ENCODE data around the gene RPS6KA3. TPM values are rescaled to one million over a fixed set of nuclear protein-coding genes. Genes with fewer than 3 reads are reported as not detected.

The RPS6KA3 gene
- polyA plus RNA-seq, 1 donor (not counting 4 experiments of a cell fraction or from before 2014, with no cell fraction given): 32.1 TPM

DNA sequence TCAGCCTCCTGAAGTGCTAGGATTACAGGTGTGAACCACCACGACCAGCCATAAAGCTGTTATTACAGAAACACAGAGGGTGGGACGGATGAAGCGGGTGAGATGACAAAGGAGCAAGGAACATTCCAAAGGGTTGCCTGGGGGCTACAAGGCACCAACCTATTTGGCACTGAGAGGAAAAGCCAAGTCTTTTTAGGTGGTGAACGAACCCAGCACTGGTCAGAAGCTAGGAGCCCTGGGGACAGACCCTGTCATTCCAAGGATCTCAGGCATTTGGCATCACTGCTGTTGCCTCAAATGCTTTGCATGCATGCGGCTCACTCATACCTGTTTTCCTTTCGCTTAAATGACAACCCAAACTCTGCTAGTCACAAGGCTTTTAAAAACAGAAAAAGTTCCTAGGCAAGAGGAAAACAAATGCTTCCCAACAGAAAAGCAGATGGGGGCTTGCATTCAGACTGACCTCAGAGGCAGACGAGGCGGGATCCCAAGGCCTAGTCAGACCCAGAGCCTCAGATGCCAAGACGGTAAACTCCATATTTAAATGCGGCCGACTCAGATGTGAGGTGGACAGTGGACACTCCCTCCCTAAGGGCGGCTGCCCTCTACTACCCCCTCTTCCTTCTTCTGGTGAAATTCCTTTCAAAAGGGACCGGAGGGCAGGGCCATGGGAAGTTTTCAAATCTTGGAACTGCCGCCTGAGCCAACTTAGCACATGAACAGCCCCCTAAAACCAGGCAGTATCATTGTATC is 154.5 kb downstream of the RPS6KA3 start:
- Histone ChIP-seq H3K79me2 (ENCODE audit: control insufficient read depth, insufficient read depth, low read length) (no peaks in the 10 kb centered on the region), H3K27ac (ENCODE audit: control insufficient read depth, insufficient read depth, low read length) (no peak overlapping the region), H2AFZ (ENCODE audit: control insufficient read depth, low read length) (no peak overlapping the region), H4K20me1 (ENCODE audit: control insufficient read depth, extremely low read depth, insufficient read depth, low read length) (no peaks in the 10 kb centered on the region), H3K9me3 (ENCODE audit: control insufficient read depth, low read depth, low read length) (peaks cover 4% of the 10 kb centered on the region), H3K9me1 (ENCODE audit: control insufficient read depth, extremely low read depth, insufficient read depth, low read length) (no peaks in the 10 kb centered on the region), H3K9ac (ENCODE audit: control insufficient read depth, extremely low read depth, insufficient read depth, low read length) (no peak overlapping the region), H3K4me3 (ENCODE audit: control insufficient read depth in 2 of 3, extremely low read depth in 1 of 3, insufficient read depth in 2 of 3, low read depth in 1 of 3, low read length in 3 of 3) (no peak overlapping the region), H3K4me2 (ENCODE audit: control insufficient read depth, extremely low read depth, insufficient read depth, low read depth, low read length) (no peak overlapping the region), H3K36me3 (ENCODE audit: control insufficient read depth in 2 of 2, extremely low read depth in 1 of 2, insufficient read depth in 2 of 2, low read length in 2 of 2) (no peaks in the 10 kb centered on the region), H3K4me1 (ENCODE audit: control insufficient read depth, extremely low read depth, insufficient read depth, low read length) (no peaks in the 10 kb centered on the region), H3K27me3 (ENCODE audit: control insufficient read depth, extremely low read depth, insufficient read depth, low read length) (peaks cover 9% of the 10 kb centered on the region)
- TF ChIP-seq CTCF (optimal IDR thresholded peaks at IDR 0.05 in 1 of 3, IDR thresholded peaks at IDR 0.05 in 1 of 3, conservative IDR thresholded peaks at IDR 0.05 in 1 of 3; ENCODE audit: extremely low read depth in 1 of 3, insufficient read depth in 2 of 3, low read length in 3 of 3) (no peak), EZH2 (IDR thresholded peaks at IDR 0.05; ENCODE audit: low read length) (no peak)
- dilution Hi-C loops (cut with MboI; ENCODE audit: extremely low pct_ligation_motif_present, low sequenced_read_pairs): no loop called here
- no peak for DNase-seq (ENCODE audit: low read depth, low spot score)
- FAIRE-seq: no peak

GRCh38 chrX:20111271-20111670 is 155.4 kb downstream of the RPS6KA3 start:
- no peaks in the 10 kb centered on the region for H3K9me3 ChIP-seq (ENCODE audit: control insufficient read depth, low read depth, low read length)
- H3K4me2 ChIP-seq (ENCODE audit: control insufficient read depth, extremely low read depth, insufficient read depth, low read depth, low read length): no peak overlapping the region
- TF ChIP-seq CTCF (optimal IDR thresholded peaks at IDR 0.05 in 1 of 3, IDR thresholded peaks at IDR 0.05 in 1 of 3, conservative IDR thresholded peaks at IDR 0.05 in 1 of 3; ENCODE audit: extremely low read depth in 1 of 3, insufficient read depth in 2 of 3, low read length in 3 of 3) (no peak), EZH2 (IDR thresholded peaks at IDR 0.05; ENCODE audit: low read length) (no peak)
- no peak overlapping the region for H3K9ac ChIP-seq (ENCODE audit: control insufficient read depth, extremely low read depth, insufficient read depth, low read length)
- no peak overlapping the region for H3K4me3 ChIP-seq (ENCODE audit: control insufficient read depth in 2 of 3, extremely low read depth in 1 of 3, insufficient read depth in 2 of 3, low read depth in 1 of 3, low read length in 3 of 3)
- H3K9me1 ChIP-seq (ENCODE audit: control insufficient read depth, extremely low read depth, insufficient read depth, low read length): no peaks in the 10 kb centered on the region
- no peaks in the 10 kb centered on the region for H3K4me1 ChIP-seq (ENCODE audit: control insufficient read depth, extremely low read depth, insufficient read depth, low read length)
- no peaks in the 10 kb centered on the region for H4K20me1 ChIP-seq (ENCODE audit: control insufficient read depth, extremely low read depth, insufficient read depth, low read length)
- dilution Hi-C loops (cut with MboI; ENCODE audit: extremely low pct_ligation_motif_present, low sequenced_read_pairs): no loop called here
- H2AFZ ChIP-seq (ENCODE audit: control insufficient read depth, low read length): no peak overlapping the region
- H3K27ac ChIP-seq (ENCODE audit: control insufficient read depth, insufficient read depth, low read length): no peak overlapping the region
- peaks cover 6% of the 10 kb centered on the region for H3K27me3 ChIP-seq (ENCODE audit: control insufficient read depth, extremely low read depth, insufficient read depth, low read length)
- H3K79me2 ChIP-seq (ENCODE audit: control insufficient read depth, insufficient read depth, low read length): no peaks in the 10 kb centered on the region
- DNase-seq (ENCODE audit: low read depth, low spot score): no peak
- no peaks in the 10 kb centered on the region for H3K36me3 ChIP-seq (ENCODE audit: control insufficient read depth in 2 of 2, extremely low read depth in 1 of 2, insufficient read depth in 2 of 2, low read length in 2 of 2)
- no peak for FAIRE-seq

Data from keratinocyte (primary cell).